SKM-1 (cell line): ENCODE data around the gene FBXL5.

Experiments
- DNase-seq: peaks from one replicate; lab custom pipeline; 2025; ENCODE audit not compliant: unreplicated experiment; lab: John Stamatoyannopoulos, UW

FBXL5 gene

GRCh38 chr4:15676899-15677298, 21.7 kb upstream of the FBXL5 start:
- DNase-seq = no peak

DNA sequence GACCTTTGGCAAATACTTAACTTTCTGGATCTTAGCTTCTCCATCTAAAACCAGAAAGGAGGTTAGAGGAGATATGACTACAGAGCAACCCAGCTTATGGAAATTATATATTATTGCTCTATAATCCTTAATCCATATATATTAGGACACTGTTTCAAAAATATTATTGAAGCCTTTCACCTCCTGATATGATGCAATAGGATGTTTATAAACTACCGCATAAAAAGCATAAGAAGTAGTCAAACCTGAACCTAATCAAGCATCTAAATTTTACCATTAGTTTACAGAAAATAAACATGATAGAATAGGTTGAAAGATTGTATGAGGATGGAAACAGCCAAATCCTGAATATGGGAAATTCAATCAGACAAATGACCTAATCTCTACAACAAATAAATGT, 20.9 kb upstream of the FBXL5 start:
- no peak for DNase-seq

GRCh38 chr4:15675356-15675755, 20.2 kb upstream of the FBXL5 start:
- DNase-seq = no peak

DNA sequence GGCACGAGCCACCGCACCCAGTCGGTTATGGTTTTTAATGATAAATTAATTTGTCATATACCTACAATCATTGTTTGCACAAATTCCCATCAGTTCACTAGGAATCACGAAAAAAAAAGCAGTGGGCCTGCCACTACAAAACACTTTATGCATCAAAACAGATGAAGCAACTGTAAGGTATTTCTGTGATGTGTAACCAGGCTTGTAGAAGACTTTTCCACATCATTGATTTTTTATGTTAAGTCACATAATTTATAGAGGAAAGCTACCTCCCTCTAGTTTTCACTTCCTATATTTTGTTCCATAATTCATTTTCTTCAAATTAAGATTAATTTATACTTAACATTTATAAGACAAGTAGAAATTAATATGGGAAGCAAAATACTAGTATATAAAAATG, 19.8 kb upstream of the FBXL5 start:
- no peak for DNase-seq

DNA sequence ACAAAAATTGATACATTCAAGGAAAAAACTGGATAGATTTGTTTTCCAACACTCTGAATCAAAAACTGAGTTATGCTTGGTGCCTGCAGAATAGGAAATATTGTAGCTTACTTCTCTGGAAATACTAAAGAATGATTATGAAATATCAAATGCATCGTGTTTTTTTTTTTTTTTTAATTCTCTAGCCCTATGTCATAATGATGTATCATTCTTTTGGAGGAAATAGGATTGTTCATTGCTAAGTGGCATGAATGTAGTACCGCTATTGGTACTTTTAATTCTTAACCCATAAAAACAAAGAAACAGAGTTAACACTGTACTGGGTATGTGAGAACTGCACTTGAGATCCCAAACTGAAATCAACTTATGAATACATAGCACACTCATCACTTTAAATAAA, 18.9 kb upstream of the FBXL5 start:
- DNase-seq = no peak

- DNase-seq = no peak
Measured at GRCh38 chr4:15673337-15673736, 18.2 kb upstream of the FBXL5 start.

GRCh38 chr4:15672101-15672500, 16.9 kb upstream of the FBXL5 start:
- no peak for DNase-seq

- DNase-seq = no peak
Measured at GRCh38 chr4:15670576-15670975, 15.4 kb upstream of the FBXL5 start.

DNA sequence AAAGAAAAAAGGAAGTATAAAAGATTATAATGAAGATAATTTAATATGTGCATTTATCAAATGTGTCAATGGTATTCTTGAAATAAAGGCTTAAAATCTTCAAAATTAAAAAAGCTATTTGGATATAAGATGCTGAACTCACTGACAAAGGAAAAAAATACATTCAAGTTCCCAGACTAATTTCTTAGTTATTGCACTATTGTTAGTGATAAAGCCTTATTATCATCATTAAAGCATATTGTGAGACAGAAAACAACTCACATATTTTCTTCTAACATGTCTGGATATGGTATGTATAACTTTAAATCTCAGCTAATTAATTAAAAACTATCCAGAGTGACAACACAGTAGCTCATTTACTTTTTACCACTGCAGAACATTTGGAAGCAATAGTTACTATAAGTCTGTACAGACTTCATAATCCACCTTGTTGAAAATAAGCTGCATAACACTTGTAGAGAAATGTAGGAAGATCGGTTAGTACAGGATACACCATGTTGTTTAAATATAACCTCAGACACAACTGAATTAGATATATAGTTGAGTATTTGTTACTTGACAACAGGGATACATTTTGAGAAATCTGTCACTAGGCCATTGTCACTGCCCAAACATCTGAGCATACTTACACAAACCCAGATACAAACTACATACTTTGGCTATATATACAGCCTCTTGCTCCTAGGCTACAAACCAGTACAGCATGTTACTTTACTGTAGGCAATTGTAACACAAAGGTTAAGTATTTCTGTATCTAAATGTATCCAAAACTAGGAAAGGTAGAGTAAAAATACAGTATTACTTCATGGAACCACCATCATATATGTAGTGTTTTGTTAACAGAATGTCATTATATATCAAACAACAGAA, 13.6 kb upstream of the FBXL5 start:
- no peak for DNase-seq

GRCh38 chr4:15667006-15667405, 11.8 kb upstream of the FBXL5 start:
- no peak for DNase-seq

GRCh38 chr4:15665753-15666365, 10.7 kb upstream of the FBXL5 start:
- peak; percentile 72 for DNase-seq

- peak; percentile 93 for DNase-seq
Measured at GRCh38 chr4:15659768-15660570, 4.8 kb upstream of the FBXL5 start.

- DNase-seq = no peak
Measured at GRCh38 chr4:15658781-15659180, 3.6 kb upstream of the FBXL5 start.

DNA sequence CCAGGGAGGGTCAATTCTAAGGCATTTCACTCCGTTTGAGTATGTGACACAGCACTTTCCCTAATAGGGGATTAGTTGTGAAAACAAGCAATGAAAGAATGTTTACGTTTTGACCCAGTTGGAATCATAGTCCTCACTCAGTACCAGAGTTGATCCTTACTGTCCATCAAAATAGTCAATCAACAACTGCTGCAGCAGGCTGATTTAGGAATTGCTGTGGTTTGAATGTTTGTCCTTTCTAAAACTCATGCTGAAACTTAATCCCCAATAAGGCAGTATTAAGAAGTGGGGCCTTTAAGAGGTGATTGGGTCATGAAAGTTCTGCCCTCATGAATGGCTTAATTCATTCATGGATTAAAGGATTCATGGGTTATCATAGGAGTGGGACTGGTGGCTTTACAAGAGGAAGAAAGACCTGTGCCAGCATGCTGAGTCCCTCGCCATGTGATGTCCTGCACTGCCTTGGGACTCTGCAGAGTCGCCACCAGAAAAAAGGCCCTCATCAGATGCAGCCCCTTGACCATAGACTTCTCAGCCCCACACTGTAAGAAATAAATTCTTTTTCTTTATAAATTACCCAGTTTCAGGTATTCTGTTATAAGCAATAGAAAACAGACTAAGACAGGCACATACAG, 3.1 kb upstream of the FBXL5 start:
- no peak for DNase-seq

- no peak for DNase-seq
Measured at GRCh38 chr4:15657366-15657765, 2.2 kb upstream of the FBXL5 start.

GRCh38 chr4:15656038-15656470, 897 bp upstream of the FBXL5 start:
- DNase-seq = no peak

DNA sequence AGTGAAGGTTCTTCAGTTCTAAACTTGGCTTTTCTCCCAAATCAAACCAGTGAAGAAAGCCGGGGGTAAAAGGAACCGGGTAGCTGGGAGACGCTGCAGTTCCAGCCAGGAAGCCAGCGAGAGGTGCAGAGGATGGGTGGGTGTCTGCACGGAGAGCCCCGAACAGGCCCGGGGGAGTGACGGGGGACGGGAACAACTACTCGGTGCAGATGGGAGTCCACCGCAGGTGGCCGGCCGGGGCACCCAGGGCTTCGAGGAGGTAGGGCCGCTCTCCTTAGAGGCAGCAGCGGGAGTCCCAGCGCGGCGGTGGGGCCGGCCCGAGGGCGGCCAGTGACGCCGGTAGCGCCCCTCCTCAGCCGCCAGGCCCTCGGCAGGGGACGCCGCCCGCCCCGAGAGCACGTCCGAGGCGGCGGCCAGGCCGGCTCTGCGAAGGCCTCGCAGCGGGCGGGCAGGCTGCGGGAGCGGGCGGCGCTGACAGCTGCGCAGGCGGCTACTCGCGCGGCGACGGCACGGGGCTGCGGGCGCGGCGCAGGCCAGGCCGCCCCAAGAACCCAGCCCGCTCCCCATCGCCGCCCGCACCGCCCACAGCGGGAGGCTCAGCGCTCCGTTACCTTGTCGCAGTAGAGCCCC, 449 bp downstream of the FBXL5 start:
- DNase-seq = no peak

- DNase-seq = no peak
Measured at GRCh38 chr4:15653864-15654592, 1.1 kb downstream of the FBXL5 start.

GRCh38 chr4:15653420-15653819, 1.7 kb downstream of the FBXL5 start:
- DNase-seq = no peak

DNA sequence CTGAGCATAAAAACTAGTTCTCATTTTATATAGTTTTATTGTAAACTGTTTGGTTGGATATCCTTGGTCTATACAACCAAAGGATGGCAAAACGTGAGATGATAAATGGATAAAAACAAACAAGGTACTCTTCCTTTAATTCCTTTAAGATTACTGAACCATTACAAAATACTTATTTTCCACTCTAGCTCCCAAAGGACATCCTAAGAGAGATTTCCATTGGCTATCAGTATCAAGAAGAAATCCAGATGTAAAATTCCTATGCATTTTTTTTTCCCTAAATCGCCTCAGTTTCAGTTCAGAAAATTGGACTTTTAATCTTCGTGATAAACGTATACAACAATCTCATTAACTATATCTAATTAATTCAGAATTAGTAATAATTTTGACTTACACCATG, 2.3 kb downstream of the FBXL5 start:
- DNase-seq = no peak
